Measurements from ENCODE around the gene PANX2. TPM values are rescaled to one million over a fixed set of nuclear protein-coding genes. Genes with fewer than 3 reads are reported as not detected.

PANX2 gene
- total and polyA plus RNA-seq, 2 donors, result 0.09 to 1.6 TPM

DNA sequence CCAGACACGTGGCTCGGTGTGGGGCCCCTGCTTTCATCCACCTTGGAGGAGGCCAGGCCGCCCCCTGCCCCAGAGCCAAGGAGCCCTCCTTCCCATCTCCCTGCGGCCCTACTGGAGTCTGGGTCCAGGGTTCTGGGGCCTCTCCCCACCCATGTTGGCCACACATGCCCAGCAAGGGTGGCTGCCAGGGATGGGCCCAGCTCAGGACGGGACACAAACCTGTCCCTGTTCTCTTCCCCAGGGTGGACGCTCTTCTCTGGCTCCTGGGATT lies 4.6 kb downstream of the PANX2 start:
- H3K27me3 ChIP-seq (ENCODE audit: control insufficient read depth in 2 of 2, insufficient read depth in 1 of 2, low read length in 1 of 2), result peaks cover 26 to 81% of the 10 kb centered on the region in 2 donors
- H3K9me3 ChIP-seq (ENCODE audit: control insufficient read depth in 2 of 2, insufficient read depth in 1 of 2, low read length in 1 of 2), result no peaks in the 10 kb centered on the region
- WGBS, result 97% methylated on average over 6 of the region's 6 CpGs
- H3K4me1 ChIP-seq (ENCODE audit: control insufficient read depth in 2 of 2, insufficient read depth in 2 of 2, low read length in 2 of 2), result peaks cover 0 to 15% of the 10 kb centered on the region in 2 donors
- H3K27ac ChIP-seq (ENCODE audit: low read depth in 1 of 2, low read length in 1 of 2), result no peak overlapping the region
- DNase-seq (ENCODE audit: low read depth in 6 of 9, low spot score in 9 of 9), result no peak
- H3K4me3 ChIP-seq (ENCODE audit: low read length in 2 of 2), result no peak overlapping the region
- no peaks in the 10 kb centered on the region for H3K36me3 ChIP-seq (ENCODE audit: control insufficient read depth in 2 of 2, insufficient read depth in 2 of 2, low read length in 1 of 2)

- 89% methylated on average over 27 of the region's 27 CpGs for WGBS
- Histone ChIP-seq H3K4me1 (ENCODE audit: control insufficient read depth in 2 of 2, insufficient read depth in 2 of 2, low read length in 2 of 2) (peaks cover 0 to 16% of the 10 kb centered on the region in 2 donors), H3K36me3 (ENCODE audit: control insufficient read depth in 2 of 2, insufficient read depth in 2 of 2, low read length in 1 of 2) (no peaks in the 10 kb centered on the region), H3K9me3 (ENCODE audit: control insufficient read depth in 2 of 2, insufficient read depth in 1 of 2, low read length in 1 of 2) (no peaks in the 10 kb centered on the region), H3K4me3 (ENCODE audit: low read length in 2 of 2) (no peak overlapping the region), H3K27me3 (ENCODE audit: control insufficient read depth in 2 of 2, insufficient read depth in 1 of 2, low read length in 1 of 2) (peaks cover 16 to 74% of the 10 kb centered on the region in 2 donors), H3K27ac (ENCODE audit: low read depth in 1 of 2, low read length in 1 of 2) (no peak overlapping the region)
- no peak for DNase-seq (ENCODE audit: low read depth in 6 of 9, low spot score in 9 of 9)
Measured at GRCh38 chr22:50175921-50176849, 5.7 kb downstream of the PANX2 start.

DNA sequence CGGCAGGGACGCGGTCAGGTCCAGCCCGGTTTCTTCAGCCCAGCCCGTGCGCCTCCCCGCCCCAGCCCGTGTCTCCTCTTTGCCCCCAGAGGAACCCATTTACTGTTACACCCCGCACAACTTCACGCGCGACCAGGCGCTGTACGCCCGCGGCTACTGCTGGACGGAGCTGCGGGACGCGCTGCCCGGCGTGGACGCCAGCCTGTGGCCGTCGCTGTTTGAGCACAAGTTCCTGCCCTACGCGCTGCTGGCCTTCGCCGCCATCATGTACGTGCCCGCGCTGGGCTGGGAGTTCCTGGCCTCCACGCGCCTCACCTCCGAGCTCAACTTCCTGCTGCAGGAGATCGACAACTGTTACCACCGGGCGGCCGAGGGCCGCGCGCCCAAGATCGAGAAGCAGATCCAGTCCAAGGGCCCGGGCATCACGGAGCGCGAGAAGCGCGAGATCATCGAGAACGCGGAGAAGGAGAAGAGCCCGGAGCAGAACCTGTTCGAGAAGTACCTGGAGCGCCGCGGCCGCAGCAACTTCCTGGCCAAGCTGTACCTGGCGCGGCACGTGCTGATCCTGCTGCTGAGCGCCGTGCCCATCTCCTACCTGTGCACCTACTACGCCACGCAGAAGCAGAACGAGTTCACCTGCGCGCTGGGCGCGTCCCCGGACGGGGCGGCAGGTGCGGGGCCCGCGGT lies 6.5 kb downstream of the PANX2 start:
- no peak for DNase-seq (ENCODE audit: low read depth in 6 of 9, low spot score in 9 of 9)
- peaks cover 9 to 66% of the 10 kb centered on the region in 2 donors for H3K27me3 ChIP-seq (ENCODE audit: control insufficient read depth in 2 of 2, insufficient read depth in 1 of 2, low read length in 1 of 2)
- 98% methylated on average over 76 of the region's 76 CpGs for WGBS

GRCh38 chr22:50177537-50178470 lies 7.3 kb downstream of the PANX2 start:
- Histone ChIP-seq H3K27me3 (ENCODE audit: control insufficient read depth in 2 of 2, insufficient read depth in 1 of 2, low read length in 1 of 2) (peaks cover 5 to 60% of the 10 kb centered on the region in 2 donors), H3K27ac (ENCODE audit: low read depth in 1 of 2, low read length in 1 of 2) (no peak overlapping the region)

More for the DNA sequence above, 6.5 kb downstream of the PANX2 start:
- no peaks in the 10 kb centered on the region for H3K9me3 ChIP-seq (ENCODE audit: control insufficient read depth in 2 of 2, insufficient read depth in 1 of 2, low read length in 1 of 2)
- H3K4me3 ChIP-seq (ENCODE audit: low read length in 2 of 2), result no peak overlapping the region
- no peak overlapping the region for H3K27ac ChIP-seq (ENCODE audit: low read depth in 1 of 2, low read length in 1 of 2)
- peaks cover 0 to 16% of the 10 kb centered on the region in 2 donors for H3K4me1 ChIP-seq (ENCODE audit: control insufficient read depth in 2 of 2, insufficient read depth in 2 of 2, low read length in 2 of 2)
- no peaks in the 10 kb centered on the region for H3K36me3 ChIP-seq (ENCODE audit: control insufficient read depth in 2 of 2, insufficient read depth in 2 of 2, low read length in 1 of 2)

GRCh38 chr22:50178471-50178864 lies 7.9 kb downstream of the PANX2 start:
- no peaks in the 10 kb centered on the region for H3K9me3 ChIP-seq (ENCODE audit: control insufficient read depth in 2 of 2, insufficient read depth in 1 of 2, low read length in 1 of 2)
- peaks cover 5 to 59% of the 10 kb centered on the region in 2 donors for H3K27me3 ChIP-seq (ENCODE audit: control insufficient read depth in 2 of 2, insufficient read depth in 1 of 2, low read length in 1 of 2)
- H3K4me3 ChIP-seq (ENCODE audit: low read length in 2 of 2), result no peak overlapping the region
- WGBS, result 85% methylated on average over 22 of the region's 22 CpGs
- no peak overlapping the region for H3K27ac ChIP-seq (ENCODE audit: low read depth in 1 of 2, low read length in 1 of 2)
- H3K36me3 ChIP-seq (ENCODE audit: control insufficient read depth in 2 of 2, insufficient read depth in 2 of 2, low read length in 1 of 2), result no peaks in the 10 kb centered on the region
- no peak for DNase-seq (ENCODE audit: low read depth in 6 of 9, low spot score in 9 of 9)
- peaks cover 0 to 11% of the 10 kb centered on the region in 2 donors for H3K4me1 ChIP-seq (ENCODE audit: control insufficient read depth in 2 of 2, insufficient read depth in 2 of 2, low read length in 2 of 2)

More at GRCh38 chr22:50177537-50178470, 7.3 kb downstream of the PANX2 start:
- Histone ChIP-seq H3K4me3 (ENCODE audit: low read length in 2 of 2) (no peak overlapping the region), H3K9me3 (ENCODE audit: control insufficient read depth in 2 of 2, insufficient read depth in 1 of 2, low read length in 1 of 2) (no peaks in the 10 kb centered on the region), H3K36me3 (ENCODE audit: control insufficient read depth in 2 of 2, insufficient read depth in 2 of 2, low read length in 1 of 2) (no peaks in the 10 kb centered on the region), H3K4me1 (ENCODE audit: control insufficient read depth in 2 of 2, insufficient read depth in 2 of 2, low read length in 2 of 2) (peaks cover 0 to 16% of the 10 kb centered on the region in 2 donors)
- WGBS, result 79% methylated on average over 98 of the region's 98 CpGs
- DNase-seq (ENCODE audit: low read depth in 6 of 9, low spot score in 9 of 9), result no peak

- H3K9me3 ChIP-seq (ENCODE audit: control insufficient read depth in 2 of 2, insufficient read depth in 1 of 2, low read length in 1 of 2), result no peaks in the 10 kb centered on the region
- no peak overlapping the region for H3K27ac ChIP-seq (ENCODE audit: low read depth in 1 of 2, low read length in 1 of 2)
- H3K27me3 ChIP-seq (ENCODE audit: control insufficient read depth in 2 of 2, insufficient read depth in 1 of 2, low read length in 1 of 2), result peaks cover 6 to 59% of the 10 kb centered on the region in 2 donors
- H3K36me3 ChIP-seq (ENCODE audit: control insufficient read depth in 2 of 2, insufficient read depth in 2 of 2, low read length in 1 of 2), result no peaks in the 10 kb centered on the region
- 92% methylated on average over 64 of the region's 64 CpGs for WGBS
- no peak for DNase-seq (ENCODE audit: low read depth in 6 of 9, low spot score in 9 of 9)
- H3K4me1 ChIP-seq (ENCODE audit: control insufficient read depth in 2 of 2, insufficient read depth in 2 of 2, low read length in 2 of 2), result peaks cover 0 to 5% of the 10 kb centered on the region in 2 donors
- H3K4me3 ChIP-seq (ENCODE audit: low read length in 2 of 2), result no peak overlapping the region
Measured at GRCh38 chr22:50178871-50179869, 8.6 kb downstream of the PANX2 start.

GRCh38 chr22:50179937-50180726 lies 9.6 kb downstream of the PANX2 start:
- WGBS, result 58% methylated on average over 39 of the region's 39 CpGs
- H3K27ac ChIP-seq (ENCODE audit: low read depth in 1 of 2, low read length in 1 of 2), result no peak overlapping the region
- H3K36me3 ChIP-seq (ENCODE audit: control insufficient read depth in 2 of 2, insufficient read depth in 2 of 2, low read length in 1 of 2), result no peaks in the 10 kb centered on the region
- peaks cover 2 to 10% of the 10 kb centered on the region in 2 donors for H3K4me1 ChIP-seq (ENCODE audit: control insufficient read depth in 2 of 2, insufficient read depth in 2 of 2, low read length in 2 of 2)
- no peaks in the 10 kb centered on the region for H3K9me3 ChIP-seq (ENCODE audit: control insufficient read depth in 2 of 2, insufficient read depth in 1 of 2, low read length in 1 of 2)
- no peak for DNase-seq (ENCODE audit: low read depth in 6 of 9, low spot score in 9 of 9)
- H3K4me3 ChIP-seq (ENCODE audit: low read length in 2 of 2), result no peak overlapping the region
- peaks cover 15 to 60% of the 10 kb centered on the region in 2 donors for H3K27me3 ChIP-seq (ENCODE audit: control insufficient read depth in 2 of 2, insufficient read depth in 1 of 2, low read length in 1 of 2)
